SK-N-MC (cell line): ENCODE data around the gene ARHGEF6.

Experiments used
- DNase-seq: peaks from one replicate; pipeline ENCODE4 v3.0.0-alpha.2; 2011; ENCODE audit warnings: low read depth, low spot score
- H3K27ac ChIP-seq: fragments of 200-600 bp; sonication (generic); 2 replicates; pipeline ENCODE4 v1.5.1; 2016; ENCODE audit warnings: mixed run types
- H3K36me3 ChIP-seq: fragments of 200-600 bp; sonication (generic); 2 replicates; pipeline ENCODE4 v1.6.1; 2017; ENCODE audit warnings: antibody characterized with exemption, low read length, mixed read lengths; ENCODE audit not compliant: insufficient read depth
- H3K4me3 ChIP-seq: fragments of 200-600 bp; sonication (generic); 2 replicates; pipeline ENCODE4 v1.5.1; 2016
- H3K9ac ChIP-seq: fragments of 200-600 bp; sonication (generic); 2 replicates; pipeline ENCODE4 v1.8.0; 2017; ENCODE audit warnings: mixed run types, mixed read lengths; ENCODE audit not compliant: insufficient read length
- H3K9me3 ChIP-seq: fragments of 200-600 bp; sonication (generic); 2 replicates; pipeline ENCODE4 v1.6.1; 2017; ENCODE audit warnings: low read depth, mild to moderate bottlenecking, antibody characterized with exemption, low read length, moderate library complexity, mixed read lengths
- EZH2 ChIP-seq: fragments of 200-600 bp; sonication (generic); IDR thresholded peaks from one replicate; pipeline ENCODE4 v1.6.1; 2017; ENCODE audit warnings: antibody characterized with exemption
- FOXP2 ChIP-seq: optimal IDR thresholded peaks from 2 replicates; pipeline ENCODE3; 2011; ENCODE audit warnings: mild to moderate bottlenecking, moderate library complexity; ENCODE audit not compliant: insufficient read depth; ENCODE audit errors: extremely low read length, control extremely low read depth
- POLR2AphosphoS5 ChIP-seq: IDR thresholded peaks from 2 replicates; pipeline ENCODE4 v1.6.1; 2012; ENCODE audit warnings: mild to moderate bottlenecking, low read depth, low read length, borderline replicate concordance

The ARHGEF6 gene

GRCh38 chrX:136658151-136658550 is 122.6 kb downstream of the ARHGEF6 start:
- H3K4me3 ChIP-seq: no peak overlapping the region

GRCh38 chrX:136656361-136656964 is 124.3 kb downstream of the ARHGEF6 start:
- Histone ChIP-seq H3K9me3 (no peaks in the 10 kb centered on the region), H3K4me3 (no peak overlapping the region), H3K27ac (no peak overlapping the region), H3K9ac (no peak overlapping the region), H3K36me3 (no peaks in the 10 kb centered on the region)
- TF ChIP-seq EZH2: no peak
- TF ChIP-seq FOXP2: no peak
- no peak for TF ChIP-seq POLR2AphosphoS5
- no peak for DNase-seq

More at GRCh38 chrX:136658151-136658550, 122.6 kb downstream of the ARHGEF6 start:
- Histone ChIP-seq H3K9ac (no peak overlapping the region), H3K9me3 (no peaks in the 10 kb centered on the region), H3K36me3 (no peaks in the 10 kb centered on the region), H3K27ac (no peak overlapping the region)
- no peak for DNase-seq
- TF ChIP-seq POLR2AphosphoS5 (no peak), EZH2 (no peak), FOXP2 (no peak)

GRCh38 chrX:136652822-136653723 is 127.7 kb downstream of the ARHGEF6 start:
- Histone ChIP-seq H3K4me3 (no peak overlapping the region), H3K36me3 (no peaks in the 10 kb centered on the region), H3K9me3 (no peaks in the 10 kb centered on the region), H3K9ac (no peak overlapping the region), H3K27ac (no peak overlapping the region)
- no peak for DNase-seq
- TF ChIP-seq FOXP2 (no peak), EZH2 (no peak), POLR2AphosphoS5 (no peak)

- Histone ChIP-seq H3K36me3 (no peaks in the 10 kb centered on the region), H3K27ac (no peak overlapping the region), H3K4me3 (no peak overlapping the region), H3K9ac (no peak overlapping the region), H3K9me3 (no peaks in the 10 kb centered on the region)
- DNase-seq: no peak
- no peak for TF ChIP-seq POLR2AphosphoS5
- TF ChIP-seq FOXP2: no peak
- TF ChIP-seq EZH2: no peak
Measured at GRCh38 chrX:136650811-136651210, 129.9 kb downstream of the ARHGEF6 start.

GRCh38 chrX:136647677-136648360 is 132.9 kb downstream of the ARHGEF6 start, which contains the start of gene CD40LG:
TSS of gene CD40LG (plus strand) at chrX:136648158. CDS start at chrX:136648249, 91 bp downstream.
- no peaks in the 10 kb centered on the region for H3K9me3 ChIP-seq
- H3K4me3 ChIP-seq: no peak within 1 kb of the TSS
- TF ChIP-seq POLR2AphosphoS5 (no peak), EZH2 (no peak)
- no peak for DNase-seq
- no peak within 1 kb of the TSS for H3K9ac ChIP-seq
- H3K36me3 ChIP-seq: no peaks in the 10 kb centered on the region
- H3K27ac ChIP-seq: no peak within 1 kb of the TSS

- DNase-seq: no peak
- Histone ChIP-seq H3K4me3 (no peak overlapping the region), H3K9me3 (no peaks in the 10 kb centered on the region), H3K36me3 (no peaks in the 10 kb centered on the region), H3K9ac (no peak overlapping the region), H3K27ac (no peak overlapping the region)
- no peak for TF ChIP-seq FOXP2
- no peak for TF ChIP-seq EZH2
- TF ChIP-seq POLR2AphosphoS5: no peak
Measured at GRCh38 chrX:136646602-136647239, 134.0 kb downstream of the ARHGEF6 start.

- no peaks in the 10 kb centered on the region for H3K9me3 ChIP-seq
- H3K4me3 ChIP-seq: no peak overlapping the region
- no peak overlapping the region for H3K27ac ChIP-seq
- no peaks in the 10 kb centered on the region for H3K36me3 ChIP-seq
- DNase-seq: no peak
- no peak overlapping the region for H3K9ac ChIP-seq
- TF ChIP-seq POLR2AphosphoS5 (no peak), EZH2 (no peak), FOXP2 (no peak)
Measured at GRCh38 chrX:136643243-136643642, 137.5 kb downstream of the ARHGEF6 start.
